HepG2 (cell line): ENCODE measurements around the gene PPM1F. TPM values are rescaled to one million over a fixed set of nuclear protein-coding genes. Genes with fewer than 3 reads are reported as not detected.

Experiments
- ATF1 ChIP-seq: IDR thresholded peaks from 2 replicates; pipeline ENCODE4 v1.6.1; 2016; ENCODE audit warnings: mild to moderate bottlenecking, control low read depth
- CHD4 ChIP-seq: fragments of 200-600 bp; sonication (generic); IDR thresholded peaks from 2 replicates; pipeline ENCODE4 v1.7.0; 2017; ENCODE audit warnings: mild to moderate bottlenecking, low read length, borderline replicate concordance
- CREB1 ChIP-seq, 2 experiments: fragments of 450-650 bp in 1 of 2; IDR thresholded peaks; 2 replicates each; pipeline ENCODE4 v1.6.1; 2016 to 2017; ENCODE audit warnings: control low read depth in 1 of 2, mild to moderate bottlenecking in 1 of 2, missing compliant biosample characterization in 1 of 2, missing genetic modification characterization in 1 of 2
- GTF3A ChIP-seq: sonication (generic); formaldehyde crosslinking; conservative IDR thresholded peaks from 2 replicates; pipeline ENCODE4 v1.4.0; 2020; ENCODE audit warnings: mild to moderate bottlenecking, missing genetic modification reagents
- HNF4G ChIP-seq, 2 experiments: sonication (generic) in 1 of 2; formaldehyde crosslinking in 1 of 2; IDR thresholded peaks; 2 replicates each; pipeline versions ENCODE4 v1.4.0 to v1.6.1; 2011 to 2020; ENCODE audit warnings: borderline replicate concordance in 2 of 2, low read depth in 2 of 2, mild to moderate bottlenecking in 2 of 2, low read length in 1 of 2, missing genetic modification reagents in 1 of 2, moderate library complexity in 1 of 2
- JUND ChIP-seq: sonication (generic); formaldehyde crosslinking; IDR thresholded peaks from 2 replicates; pipeline ENCODE4 v1.8.0; 2022; ENCODE audit warnings: mild to moderate bottlenecking, missing genetic modification reagents
- LCORL ChIP-seq, 2 experiments: fragments of 450-650 bp in 1 of 2; sonication (generic) in 1 of 2; formaldehyde crosslinking in 1 of 2; IDR thresholded peaks; 2 replicates each; pipeline versions ENCODE4 v1.5.0 to v1.6.1; 2017 to 2020; ENCODE audit warnings: antibody characterized with exemption in 1 of 2, missing genetic modification reagents in 1 of 2
- NR2F1 ChIP-seq, 2 experiments: fragments of 450-650 bp in 1 of 2; formaldehyde crosslinking in 1 of 2; IDR thresholded peaks; 2 replicates each; pipeline versions ENCODE4 v1.5.0 to v1.6.1; 2016 to 2020; ENCODE audit warnings: mild to moderate bottlenecking in 1 of 2, missing compliant biosample characterization in 1 of 2, missing genetic modification reagents in 1 of 2, moderate library complexity in 1 of 2
- REL ChIP-seq: sonication (generic); formaldehyde crosslinking; conservative IDR thresholded peaks from 2 replicates; pipeline ENCODE4 v1.8.0; 2022; ENCODE audit warnings: mild to moderate bottlenecking, missing genetic modification reagents, moderate library complexity
- RFXANK ChIP-seq: IDR thresholded peaks from 2 replicates; pipeline ENCODE4 v1.6.1; 2016
- ZNF44 ChIP-seq: sonication (generic); formaldehyde crosslinking; IDR thresholded peaks from 2 replicates; pipeline ENCODE4 v1.5.1; 2020; ENCODE audit warnings: mild to moderate bottlenecking, missing genetic modification reagents
- ZNF543 ChIP-seq: sonication (generic); formaldehyde crosslinking; IDR thresholded peaks from 2 replicates; pipeline ENCODE4 v1.4.0; 2020; ENCODE audit warnings: mild to moderate bottlenecking, missing genetic modification reagents
- ZNF879 ChIP-seq: sonication (generic); formaldehyde crosslinking; IDR thresholded peaks from 2 replicates; pipeline ENCODE4 v1.8.1; 2023; ENCODE audit warnings: missing genetic modification reagents
- polyA plus RNA-seq, 8 experiments: library from polyadenylated mRNA; depleted of rRNA in 3 of 8; stranded (reverse) in 7 of 8; unstranded in 1 of 8; fragments of >200 nt; fragmentation: Illumina TruSeq in 4 of 8; extraction: Trizol in 4 of 8; gene quantifications; 2 replicates each; pipeline versions ENCODE4 v1.2.1 to v1.2.3, GENCODE V29; 2011 to 2016; ENCODE audit warnings: low read depth in 4 of 8, missing spikeins in 1 of 8, mixed read lengths in 1 of 8; ENCODE audit not compliant: insufficient read depth in 1 of 8
- total RNA-seq, 5 experiments: library from RNA; depleted of rRNA; stranded (reverse); fragments of >200 nt; fragmentation: Illumina TruSeq; extraction: Trizol; gene quantifications; 2 replicates each; pipeline ENCODE4 v1.2.3, GENCODE V29; 2016; ENCODE audit warnings: low read depth in 1 of 5
- TF ChIP-seq, protein P1 (sequence below): sonication (generic); formaldehyde crosslinking; IDR thresholded peaks from 2 replicates; pipeline ENCODE4 v1.5.1; 2020; ENCODE audit warnings: missing genetic modification reagents, mild to moderate bottlenecking, borderline replicate concordance
- TF ChIP-seq, protein P2 (sequence below): sonication (generic); formaldehyde crosslinking; IDR thresholded peaks from 2 replicates; pipeline ENCODE4 v1.4.0; 2020; ENCODE audit warnings: missing genetic modification reagents
- TF ChIP-seq, protein P3 (sequence below): sonication (generic); formaldehyde crosslinking; IDR thresholded peaks from 2 replicates; pipeline ENCODE4 v1.5.1; 2020; ENCODE audit warnings: mild to moderate bottlenecking, missing genetic modification reagents, borderline replicate concordance
- TF ChIP-seq, protein P4 (sequence below): sonication (generic); formaldehyde crosslinking; IDR thresholded peaks from 2 replicates; pipeline ENCODE4 v1.8.1; 2023; ENCODE audit warnings: mild to moderate bottlenecking, inconsistent platforms, moderate library complexity, missing genetic modification reagents, borderline replicate concordance
- TF ChIP-seq, protein P5 (sequence below): sonication (generic); formaldehyde crosslinking; IDR thresholded peaks from 2 replicates; pipeline ENCODE4 v1.4.0; 2020; ENCODE audit warnings: mild to moderate bottlenecking, missing genetic modification reagents
- TF ChIP-seq, protein P6 (sequence below): sonication (generic); formaldehyde crosslinking; IDR thresholded peaks from 2 replicates; pipeline ENCODE4 v1.4.0; 2020; ENCODE audit warnings: mild to moderate bottlenecking, missing genetic modification reagents

The PPM1F gene
- total and polyA plus RNA-seq, 2 of the 13 experiments (the other 11 are each of a cell fraction or from before 2014, with no cell fraction given), result 11.0 to 19.6 TPM

DNA sequence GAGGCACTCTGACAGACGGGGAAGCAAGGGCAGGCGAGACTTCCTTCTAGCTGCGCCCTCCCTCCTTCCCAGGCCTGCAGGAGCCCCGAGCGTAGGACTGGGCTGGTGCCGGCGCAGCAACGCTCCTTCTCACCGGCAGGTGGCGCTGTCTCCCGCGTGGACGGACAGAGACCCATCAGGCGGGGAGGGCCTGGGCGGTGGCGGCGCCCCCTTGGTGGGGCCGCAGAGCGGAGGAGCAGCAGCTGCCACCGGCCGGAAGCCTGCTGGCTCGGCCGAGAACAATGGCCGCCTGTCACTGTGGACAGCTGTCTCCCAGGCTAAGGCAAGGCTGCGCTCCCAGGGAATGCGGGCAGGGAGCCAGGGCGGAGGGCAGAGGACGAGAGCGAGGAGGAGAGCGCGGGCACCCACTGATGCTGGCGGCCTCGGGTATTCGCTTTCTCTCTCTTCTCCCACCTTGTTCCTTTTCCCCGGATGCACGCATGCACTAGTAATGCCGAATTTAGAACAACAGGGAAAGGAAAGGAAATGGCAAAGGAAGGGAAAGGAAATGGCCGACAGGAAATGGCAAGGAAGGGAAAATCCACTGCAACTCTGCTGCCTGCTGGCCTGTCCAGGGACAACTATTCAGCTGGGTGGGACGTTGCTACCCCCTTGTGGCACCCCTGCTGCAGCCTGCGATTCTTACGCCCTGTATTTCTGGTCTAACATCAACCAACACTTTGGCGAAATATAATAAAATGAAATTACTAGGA lies 14.4 kb downstream of the PPM1F start (continued):
- TF ChIP-seq, protein P1, sequence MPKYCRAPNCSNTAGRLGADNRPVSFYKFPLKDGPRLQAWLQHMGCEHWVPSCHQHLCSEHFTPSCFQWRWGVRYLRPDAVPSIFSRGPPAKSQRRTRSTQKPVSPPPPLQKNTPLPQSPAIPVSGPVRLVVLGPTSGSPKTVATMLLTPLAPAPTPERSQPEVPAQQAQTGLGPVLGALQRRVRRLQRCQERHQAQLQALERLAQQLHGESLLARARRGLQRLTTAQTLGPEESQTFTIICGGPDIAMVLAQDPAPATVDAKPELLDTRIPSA (CRISPR knock-in tag), result no peak; the same call in 1 of the 2 replicates
- no peak for TF ChIP-seq CREB1 (IDR thresholded peaks at IDR 0.05)
- no peak for TF ChIP-seq CREB1 (CRISPR knock-in tag; IDR thresholded peaks at IDR 0.05)
- no peak for TF ChIP-seq JUND (CRISPR knock-in tag)
- TF ChIP-seq, protein P2, sequence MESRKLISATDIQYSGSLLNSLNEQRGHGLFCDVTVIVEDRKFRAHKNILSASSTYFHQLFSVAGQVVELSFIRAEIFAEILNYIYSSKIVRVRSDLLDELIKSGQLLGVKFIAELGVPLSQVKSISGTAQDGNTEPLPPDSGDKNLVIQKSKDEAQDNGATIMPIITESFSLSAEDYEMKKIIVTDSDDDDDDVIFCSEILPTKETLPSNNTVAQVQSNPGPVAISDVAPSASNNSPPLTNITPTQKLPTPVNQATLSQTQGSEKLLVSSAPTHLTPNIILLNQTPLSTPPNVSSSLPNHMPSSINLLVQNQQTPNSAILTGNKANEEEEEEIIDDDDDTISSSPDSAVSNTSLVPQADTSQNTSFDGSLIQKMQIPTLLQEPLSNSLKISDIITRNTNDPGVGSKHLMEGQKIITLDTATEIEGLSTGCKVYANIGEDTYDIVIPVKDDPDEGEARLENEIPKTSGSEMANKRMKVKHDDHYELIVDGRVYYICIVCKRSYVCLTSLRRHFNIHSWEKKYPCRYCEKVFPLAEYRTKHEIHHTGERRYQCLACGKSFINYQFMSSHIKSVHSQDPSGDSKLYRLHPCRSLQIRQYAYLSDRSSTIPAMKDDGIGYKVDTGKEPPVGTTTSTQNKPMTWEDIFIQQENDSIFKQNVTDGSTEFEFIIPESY, result 0 out of 2 replicates have a peak, but pooled peaks have one; percentile 39
- no peak for TF ChIP-seq REL (CRISPR knock-in tag)
- TF ChIP-seq NR2F1 (CRISPR knock-in tag; IDR thresholded peaks at IDR 0.05), result no peak
- TF ChIP-seq ZNF879 (CRISPR knock-in tag), result 0 out of 2 replicates have a peak, but pooled peaks have one; percentile 42
- TF ChIP-seq, protein P3, sequence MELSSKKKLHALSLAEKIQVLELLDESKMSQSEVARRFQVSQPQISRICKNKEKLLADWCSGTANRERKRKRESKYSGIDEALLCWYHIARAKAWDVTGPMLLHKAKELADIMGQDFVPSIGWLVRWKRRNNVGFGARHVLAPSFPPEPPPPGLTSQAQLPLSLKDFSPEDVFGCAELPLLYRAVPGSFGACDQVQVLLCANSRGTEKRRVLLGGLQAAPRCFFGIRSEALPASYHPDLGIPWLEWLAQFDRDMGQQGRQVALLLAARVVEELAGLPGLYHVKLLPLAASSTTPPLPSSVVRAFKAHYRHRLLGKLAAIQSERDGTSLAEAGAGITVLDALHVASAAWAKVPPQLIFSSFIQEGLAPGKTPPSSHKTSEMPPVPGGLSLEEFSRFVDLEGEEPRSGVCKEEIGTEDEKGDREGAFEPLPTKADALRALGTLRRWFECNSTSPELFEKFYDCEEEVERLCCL (CRISPR knock-in tag), result no peak
- TF ChIP-seq GTF3A, result no peak; the same call in 1 of the 2 replicates
- TF ChIP-seq, protein P4, sequence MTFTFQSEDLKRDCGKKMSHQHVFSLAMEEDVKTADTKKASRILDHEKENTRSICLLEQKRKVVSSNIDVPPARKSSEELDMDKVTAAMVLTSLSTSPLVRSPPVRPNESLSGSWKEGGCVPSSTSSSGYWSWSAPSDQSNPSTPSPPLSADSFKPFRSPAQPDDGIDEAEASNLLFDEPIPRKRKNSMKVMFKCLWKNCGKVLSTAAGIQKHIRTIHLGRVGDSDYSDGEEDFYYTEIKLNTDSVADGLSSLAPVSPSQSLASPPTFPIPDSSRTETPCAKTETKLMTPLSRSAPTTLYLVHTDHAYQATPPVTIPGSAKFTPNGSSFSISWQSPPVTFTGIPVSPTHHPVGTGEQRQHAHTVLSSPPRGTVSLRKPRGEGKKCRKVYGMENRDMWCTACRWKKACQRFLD (CRISPR knock-in tag), result peak; percentile 85; the same call in 1 of the 2 replicates
- no peak for TF ChIP-seq LCORL (IDR thresholded peaks at IDR 0.05)
- peak; percentile 90 for TF ChIP-seq LCORL (CRISPR knock-in tag; IDR thresholded peaks at IDR 0.05)
- peak; percentile 94; the same call in 1 of the 2 replicates for TF ChIP-seq ZNF543 (CRISPR knock-in tag)
- TF ChIP-seq RFXANK (CRISPR knock-in tag), result 0 out of 2 replicates have a peak, but pooled peaks have one; percentile 46
- TF ChIP-seq ATF1 (CRISPR knock-in tag), result no peak
- TF ChIP-seq, protein P5, sequence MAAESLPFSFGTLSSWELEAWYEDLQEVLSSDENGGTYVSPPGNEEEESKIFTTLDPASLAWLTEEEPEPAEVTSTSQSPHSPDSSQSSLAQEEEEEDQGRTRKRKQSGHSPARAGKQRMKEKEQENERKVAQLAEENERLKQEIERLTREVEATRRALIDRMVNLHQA (CRISPR knock-in tag), result no peak
- TF ChIP-seq CHD4, result no peak
- no peak for TF ChIP-seq HNF4G (IDR thresholded peaks at IDR 0.05; ENCODE audit: borderline replicate concordance, low read depth, low read length)
- no peak for TF ChIP-seq HNF4G (CRISPR knock-in tag; IDR thresholded peaks at IDR 0.05; ENCODE audit: borderline replicate concordance, low read depth)
- TF ChIP-seq, protein P6, sequence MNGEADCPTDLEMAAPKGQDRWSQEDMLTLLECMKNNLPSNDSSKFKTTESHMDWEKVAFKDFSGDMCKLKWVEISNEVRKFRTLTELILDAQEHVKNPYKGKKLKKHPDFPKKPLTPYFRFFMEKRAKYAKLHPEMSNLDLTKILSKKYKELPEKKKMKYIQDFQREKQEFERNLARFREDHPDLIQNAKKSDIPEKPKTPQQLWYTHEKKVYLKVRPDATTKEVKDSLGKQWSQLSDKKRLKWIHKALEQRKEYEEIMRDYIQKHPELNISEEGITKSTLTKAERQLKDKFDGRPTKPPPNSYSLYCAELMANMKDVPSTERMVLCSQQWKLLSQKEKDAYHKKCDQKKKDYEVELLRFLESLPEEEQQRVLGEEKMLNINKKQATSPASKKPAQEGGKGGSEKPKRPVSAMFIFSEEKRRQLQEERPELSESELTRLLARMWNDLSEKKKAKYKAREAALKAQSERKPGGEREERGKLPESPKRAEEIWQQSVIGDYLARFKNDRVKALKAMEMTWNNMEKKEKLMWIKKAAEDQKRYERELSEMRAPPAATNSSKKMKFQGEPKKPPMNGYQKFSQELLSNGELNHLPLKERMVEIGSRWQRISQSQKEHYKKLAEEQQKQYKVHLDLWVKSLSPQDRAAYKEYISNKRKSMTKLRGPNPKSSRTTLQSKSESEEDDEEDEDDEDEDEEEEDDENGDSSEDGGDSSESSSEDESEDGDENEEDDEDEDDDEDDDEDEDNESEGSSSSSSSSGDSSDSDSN (CRISPR knock-in tag), result peak; percentile 98
- TF ChIP-seq ZNF44 (CRISPR knock-in tag), result no peak
